Measurements from ENCODE around the gene TMEM231.

The TMEM231 gene

DNA sequence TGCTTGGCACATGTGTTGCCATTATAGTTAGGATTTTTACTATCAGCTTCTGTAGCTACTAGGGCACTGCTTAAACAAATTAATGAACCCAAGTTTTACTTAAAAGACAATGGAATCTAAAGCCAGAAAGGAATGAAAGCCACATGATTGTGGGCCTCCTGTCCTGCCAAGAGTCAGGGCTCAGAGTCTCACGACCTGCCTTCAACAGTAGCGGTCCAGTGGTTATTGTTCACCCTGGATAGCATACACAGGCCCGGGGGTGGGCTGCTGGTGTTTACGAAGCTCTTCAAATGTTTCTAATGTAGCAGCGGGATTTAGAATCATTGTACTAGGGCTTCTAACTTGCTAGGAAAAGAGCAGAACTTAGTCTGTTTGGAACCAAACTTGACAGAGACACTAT lies 17.9 kb upstream of the TMEM231 start:
- Histone ChIP-seq H3K4me2 (ENCODE audit: low read depth, low read length) (no peak overlapping the region), H3K9me2 (replicated peaks; ENCODE audit: insufficient read depth, low read length) (no peaks in the 10 kb centered on the region), H3K27me3 (replicated peaks; ENCODE audit: insufficient read depth, low read length) (no peaks in the 10 kb centered on the region), H2AFZ (ENCODE audit: low read length) (no peak overlapping the region), H3K4me3 (ENCODE audit: low read length) (no peak overlapping the region), H3K4me1 (ENCODE audit: low read length) (no peaks in the 10 kb centered on the region), H3K27ac (ENCODE audit: low read length) (no peak overlapping the region), H3K9me3 (replicated peaks; ENCODE audit: insufficient read depth, low read length) (no peaks in the 10 kb centered on the region), H4K20me1 (ENCODE audit: insufficient read depth, low read length) (no peaks in the 10 kb centered on the region), H3K36me3 (replicated peaks; ENCODE audit: insufficient read depth, low read length) (no peaks in the 10 kb centered on the region), H3K9ac (ENCODE audit: low read length) (no peak overlapping the region), H3F3A (ENCODE audit: insufficient read depth, low read length) (no peaks in the 10 kb centered on the region), H3K79me2 (ENCODE audit: low read length) (no peaks in the 10 kb centered on the region)
- TF ChIP-seq EZH2phosphoT487 (IDR thresholded peaks at IDR 0.05; ENCODE audit: low read length) (no peak), CTCF (IDR thresholded peaks at IDR 0.05; ENCODE audit: low read length) (no peak), EZH2 (optimal IDR thresholded peaks at IDR 0.05; ENCODE audit: low read depth, low read length) (no peak)
- no peak for DNase-seq

- TF ChIP-seq CTCF (IDR thresholded peaks at IDR 0.05; ENCODE audit: low read length) (no peak), EZH2 (optimal IDR thresholded peaks at IDR 0.05; ENCODE audit: low read depth, low read length) (no peak), EZH2phosphoT487 (IDR thresholded peaks at IDR 0.05; ENCODE audit: low read length) (no peak)
- Histone ChIP-seq H3K27me3 (replicated peaks; ENCODE audit: insufficient read depth, low read length) (no peaks in the 10 kb centered on the region), H3K9me3 (replicated peaks; ENCODE audit: insufficient read depth, low read length) (no peaks in the 10 kb centered on the region), H3K4me1 (ENCODE audit: low read length) (no peaks in the 10 kb centered on the region), H4K20me1 (ENCODE audit: insufficient read depth, low read length) (no peaks in the 10 kb centered on the region), H3K27ac (ENCODE audit: low read length) (no peak overlapping the region), H2AFZ (ENCODE audit: low read length) (no peak overlapping the region), H3K4me2 (ENCODE audit: low read depth, low read length) (no peak overlapping the region), H3K9ac (ENCODE audit: low read length) (no peak overlapping the region), H3K79me2 (ENCODE audit: low read length) (0 out of 2 replicates have a peak, but pooled peaks cover 3% of the 10 kb centered on the region), H3K9me2 (replicated peaks; ENCODE audit: insufficient read depth, low read length) (no peaks in the 10 kb centered on the region), H3K4me3 (ENCODE audit: low read length) (no peak overlapping the region), H3K36me3 (replicated peaks; ENCODE audit: insufficient read depth, low read length) (no peaks in the 10 kb centered on the region), H3F3A (ENCODE audit: insufficient read depth, low read length) (no peaks in the 10 kb centered on the region)
- no peak for DNase-seq
These were observed 17.0 kb upstream of the TMEM231 start for GRCh38 chr16:75572864-75573542.

DNA sequence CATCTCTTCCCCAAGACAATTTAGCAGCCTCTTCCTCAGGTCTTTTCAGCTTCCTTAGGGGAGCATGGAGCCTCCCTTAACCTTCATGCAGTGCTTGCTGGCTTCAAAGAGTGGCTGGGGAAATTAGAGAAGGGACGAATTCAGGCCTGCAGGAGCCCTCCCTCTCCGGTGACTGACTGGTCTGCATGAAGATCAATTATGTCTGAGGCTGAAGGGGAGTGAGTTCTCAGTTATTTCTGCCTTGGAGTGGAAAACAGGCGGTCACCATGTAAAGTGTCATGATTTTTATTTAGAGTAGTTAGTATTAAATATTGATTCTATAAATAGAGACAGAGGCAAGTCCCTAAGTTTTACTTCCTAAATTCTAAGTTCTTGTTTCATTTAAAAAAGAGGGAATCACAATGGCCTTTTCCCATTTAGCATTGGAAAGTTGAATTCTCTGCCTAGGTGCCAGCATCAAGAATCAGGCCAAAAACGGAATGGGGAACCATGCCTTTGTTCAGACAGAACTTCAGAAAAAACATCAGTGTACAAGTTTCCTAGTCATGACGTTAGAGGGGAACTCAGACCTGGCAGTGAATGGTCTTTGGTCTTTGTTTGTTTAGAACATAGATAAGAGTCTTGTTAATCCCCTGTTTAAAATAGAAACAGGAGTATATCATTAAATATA lies 14.5 kb upstream of the TMEM231 start:
- Histone ChIP-seq H3K27me3 (replicated peaks; ENCODE audit: insufficient read depth, low read length) (no peaks in the 10 kb centered on the region), H3K9me2 (replicated peaks; ENCODE audit: insufficient read depth, low read length) (no peaks in the 10 kb centered on the region), H3K9me3 (replicated peaks; ENCODE audit: insufficient read depth, low read length) (no peaks in the 10 kb centered on the region), H3F3A (ENCODE audit: insufficient read depth, low read length) (no peaks in the 10 kb centered on the region), H3K4me1 (ENCODE audit: low read length) (no peaks in the 10 kb centered on the region), H2AFZ (ENCODE audit: low read length) (no peak overlapping the region), H4K20me1 (ENCODE audit: insufficient read depth, low read length) (no peaks in the 10 kb centered on the region), H3K9ac (ENCODE audit: low read length) (no peak overlapping the region), H3K4me2 (ENCODE audit: low read depth, low read length) (no peak overlapping the region), H3K79me2 (ENCODE audit: low read length) (peaks cover 18% of the 10 kb centered on the region), H3K27ac (ENCODE audit: low read length) (no peak overlapping the region), H3K36me3 (replicated peaks; ENCODE audit: insufficient read depth, low read length) (no peaks in the 10 kb centered on the region; the same call in 1 of the 2 replicates), H3K4me3 (ENCODE audit: low read length) (no peak overlapping the region)
- TF ChIP-seq CTCF (IDR thresholded peaks at IDR 0.05; ENCODE audit: low read length) (no peak), EZH2phosphoT487 (IDR thresholded peaks at IDR 0.05; ENCODE audit: low read length) (no peak), EZH2 (optimal IDR thresholded peaks at IDR 0.05; ENCODE audit: low read depth, low read length) (no peak)
- DNase-seq = no peak
